GM12873 (cell line): ENCODE measurements around the gene USP35.

Experiments
- TF ChIP-seq, protein P1 (sequence below): IDR thresholded peaks from 2 replicates; pipeline ENCODE4 v1.5.1; 2012; ENCODE audit warnings: low read depth, mild to moderate bottlenecking, moderate library complexity, low read length, control low read depth; ENCODE audit not compliant: insufficient read depth; ENCODE audit errors: missing control alignments

USP35 gene

DNA sequence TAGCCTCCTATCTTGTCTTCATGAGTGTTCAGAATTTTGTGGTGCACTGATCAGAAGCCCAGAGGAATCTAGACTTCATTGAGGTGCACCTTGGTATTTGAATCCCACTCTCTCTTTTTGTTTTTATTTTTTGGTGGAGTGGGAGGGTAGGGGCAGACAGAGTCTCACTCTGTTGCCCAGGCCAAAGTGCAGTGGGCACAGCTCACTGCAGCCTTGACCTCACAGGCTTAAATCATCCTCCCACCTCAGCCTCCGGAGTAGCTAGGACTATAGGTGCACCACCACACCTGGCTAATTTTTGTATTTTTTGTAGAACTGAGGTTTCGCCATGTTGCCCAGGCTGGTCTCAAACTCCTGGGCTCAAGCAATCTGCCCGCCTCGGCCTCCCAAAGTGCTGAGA is 38.4 kb upstream of the USP35 start:
- TF ChIP-seq, protein P1, sequence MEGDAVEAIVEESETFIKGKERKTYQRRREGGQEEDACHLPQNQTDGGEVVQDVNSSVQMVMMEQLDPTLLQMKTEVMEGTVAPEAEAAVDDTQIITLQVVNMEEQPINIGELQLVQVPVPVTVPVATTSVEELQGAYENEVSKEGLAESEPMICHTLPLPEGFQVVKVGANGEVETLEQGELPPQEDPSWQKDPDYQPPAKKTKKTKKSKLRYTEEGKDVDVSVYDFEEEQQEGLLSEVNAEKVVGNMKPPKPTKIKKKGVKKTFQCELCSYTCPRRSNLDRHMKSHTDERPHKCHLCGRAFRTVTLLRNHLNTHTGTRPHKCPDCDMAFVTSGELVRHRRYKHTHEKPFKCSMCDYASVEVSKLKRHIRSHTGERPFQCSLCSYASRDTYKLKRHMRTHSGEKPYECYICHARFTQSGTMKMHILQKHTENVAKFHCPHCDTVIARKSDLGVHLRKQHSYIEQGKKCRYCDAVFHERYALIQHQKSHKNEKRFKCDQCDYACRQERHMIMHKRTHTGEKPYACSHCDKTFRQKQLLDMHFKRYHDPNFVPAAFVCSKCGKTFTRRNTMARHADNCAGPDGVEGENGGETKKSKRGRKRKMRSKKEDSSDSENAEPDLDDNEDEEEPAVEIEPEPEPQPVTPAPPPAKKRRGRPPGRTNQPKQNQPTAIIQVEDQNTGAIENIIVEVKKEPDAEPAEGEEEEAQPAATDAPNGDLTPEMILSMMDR: no peak

DNA sequence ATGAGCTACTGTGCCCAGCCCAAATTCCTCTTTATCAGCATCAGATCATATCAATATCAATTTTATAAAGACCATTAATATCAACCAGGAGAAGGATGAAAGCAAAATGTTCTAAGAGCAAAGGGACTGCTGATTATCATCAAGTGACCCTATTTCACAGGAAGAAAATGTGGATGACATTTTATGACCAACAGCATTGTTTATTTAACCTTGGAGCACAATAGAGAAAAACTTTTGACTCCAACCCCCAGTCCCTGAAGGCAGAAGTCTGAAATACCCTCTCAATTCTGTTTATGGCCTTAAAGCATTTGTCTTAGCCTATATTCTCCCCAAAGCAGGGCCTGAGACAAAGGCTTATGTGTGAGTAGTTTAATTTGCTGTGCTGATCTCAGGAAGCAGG is 38.0 kb upstream of the USP35 start:
- TF ChIP-seq, protein P1: no peak

DNA sequence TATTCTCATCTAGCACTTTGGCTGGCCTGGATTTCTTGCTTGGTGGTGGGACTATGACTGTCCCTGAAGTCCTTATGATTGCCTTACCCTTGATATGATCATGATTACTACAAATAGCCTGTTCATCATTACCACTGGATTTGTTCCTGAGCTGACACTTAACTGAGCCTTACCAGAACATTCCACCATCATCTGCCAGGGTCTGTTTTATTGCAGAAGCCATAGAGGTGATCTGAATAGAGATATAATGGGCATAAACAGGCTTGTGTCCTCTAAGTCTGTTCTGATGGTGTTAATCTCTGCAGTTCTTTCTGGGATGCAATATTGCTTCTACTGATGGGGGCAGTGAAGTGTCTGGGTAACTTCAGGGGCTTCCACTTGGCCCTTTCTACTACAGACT is 36.9 kb upstream of the USP35 start:
- TF ChIP-seq, protein P1: no peak

DNA sequence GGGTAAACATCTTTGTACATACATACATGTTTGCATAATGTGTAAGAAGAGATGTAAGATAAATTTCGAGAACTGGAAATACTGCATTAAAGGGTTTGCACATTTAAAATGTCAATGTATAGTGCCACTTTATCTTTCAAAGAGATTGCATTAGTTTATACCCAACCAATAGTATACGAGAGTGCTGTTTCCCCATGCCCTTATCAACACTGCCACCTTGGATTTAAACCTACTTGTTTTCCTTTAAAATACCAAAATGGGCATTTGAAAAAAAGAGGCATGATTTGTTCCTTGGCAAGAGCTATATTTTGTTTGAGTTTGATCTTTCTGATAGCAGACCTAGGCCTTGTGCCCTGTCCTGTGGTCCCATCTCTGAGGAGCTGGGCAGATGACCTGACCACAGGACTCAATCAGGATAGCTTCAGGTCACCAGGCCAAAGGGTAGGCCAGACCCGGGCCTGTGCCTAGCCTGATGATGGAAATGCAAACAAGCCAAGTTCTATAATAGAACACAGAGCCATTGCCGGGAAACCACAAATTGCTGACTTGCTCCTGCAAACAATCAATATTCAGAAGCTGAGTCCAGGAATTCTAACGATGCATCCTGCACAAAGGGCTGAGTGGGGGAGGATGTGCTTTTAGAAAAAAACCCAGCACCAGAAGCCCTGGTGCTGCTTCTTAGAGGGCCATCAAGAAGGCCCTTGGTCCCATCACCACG is 32.4 kb upstream of the USP35 start:
- TF ChIP-seq, protein P1: no peak

DNA sequence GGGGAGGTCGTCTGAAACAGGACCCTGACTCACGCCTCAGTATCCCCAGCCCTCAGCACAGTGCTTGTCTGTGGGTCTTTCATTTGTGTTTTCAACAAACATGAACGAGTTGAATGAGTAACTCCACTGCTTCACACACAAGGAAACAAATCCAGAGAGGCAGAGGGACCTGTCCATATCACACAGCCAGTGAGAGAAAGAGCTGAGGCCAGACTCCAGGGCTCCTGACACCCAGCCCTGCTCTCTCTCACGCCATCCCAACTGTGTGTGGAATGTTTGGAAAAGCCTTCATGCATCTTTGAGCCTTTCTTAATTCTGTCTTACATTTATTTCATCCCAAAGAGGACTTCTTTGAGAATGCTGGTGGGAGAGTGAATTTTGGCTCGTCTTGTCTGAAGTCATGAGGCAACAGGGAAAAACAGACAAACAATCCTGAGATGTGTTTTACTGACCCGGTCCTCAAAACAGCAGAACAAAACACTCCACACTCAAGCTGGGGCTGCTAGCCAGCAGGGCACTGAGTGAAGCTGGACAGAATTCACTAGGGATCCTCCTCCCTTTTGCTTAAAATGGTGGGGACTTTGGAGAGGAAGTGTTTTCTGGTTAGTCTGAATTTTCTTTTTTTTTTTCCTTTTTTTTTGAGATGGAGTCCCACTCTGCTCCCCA is 29.6 kb upstream of the USP35 start:
- TF ChIP-seq, protein P1: no peak

DNA sequence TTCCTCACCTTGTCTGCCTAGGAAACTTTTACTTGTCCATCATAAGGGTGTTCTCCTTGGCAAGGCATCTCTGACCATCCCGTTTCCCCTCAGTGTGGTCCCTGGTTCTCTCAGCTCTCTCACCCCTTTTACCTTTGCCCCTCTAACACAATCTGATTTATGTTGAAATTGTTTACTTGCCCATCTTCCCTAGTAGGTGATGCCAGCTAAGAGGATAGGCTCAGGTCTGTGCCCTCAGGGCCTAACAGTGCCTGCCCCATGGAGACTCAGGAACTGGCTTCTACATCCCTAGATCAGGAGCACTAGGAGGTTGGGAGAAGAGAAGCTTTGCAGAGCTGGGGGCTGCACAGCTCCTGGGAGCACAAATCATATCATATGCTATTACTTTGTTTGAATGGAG is 28.2 kb upstream of the USP35 start:
- TF ChIP-seq, protein P1: no peak

DNA sequence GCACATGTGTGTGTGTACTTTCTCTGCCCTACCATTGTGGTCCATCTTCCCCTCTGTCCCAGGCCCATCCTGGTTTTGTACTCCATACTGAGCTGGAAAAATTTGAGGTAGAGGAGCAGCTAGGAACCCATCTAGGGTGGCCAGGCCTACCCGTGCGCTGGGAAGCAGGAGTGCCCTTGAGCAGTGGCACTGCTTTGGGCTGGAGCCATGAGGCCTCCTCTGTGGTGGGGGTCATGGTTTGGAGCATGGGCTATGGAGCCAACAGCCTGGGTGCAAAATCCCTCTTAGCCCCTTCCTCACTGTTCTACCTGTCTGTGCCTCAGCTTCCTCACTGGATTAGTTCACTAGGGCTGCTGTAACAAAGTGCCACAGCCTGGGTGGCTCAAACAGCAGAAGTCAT is 27.4 kb upstream of the USP35 start:
- TF ChIP-seq, protein P1: no peak
